IMR-90 (cell line): Measurements from ENCODE around the gene ANKFY1. TPM values are rescaled to one million over a fixed set of nuclear protein-coding genes. Genes with fewer than 3 reads are reported as not detected.

ENCODE experiments used
- ATAC-seq: fragments of 200-7000 bp; cut with Tn5 transposase; 2 replicates; pipeline ENCODE4 v1.9.1; 2020; ENCODE audit warnings: low read depth, mild to moderate bottlenecking, moderate library complexity
- BruUV-seq: library from RNA; stranded (reverse); fragments of 400-500 nt; replicated peaks from 2 replicates; lab custom pipeline; 2021; lab: Mats Ljungman, UMichigan
- CTCF ChIA-PET: fragments of 300-600 bp; formaldehyde crosslinking; extraction: SDS; loops from one replicate; lab custom pipeline; 2021; ENCODE audit warnings: antibody characterized with exemption; lab: Yijun Ruan, JAX
- POLR2A ChIA-PET: fragments of 300-600 bp; sonication (Branson Sonifier 250); formaldehyde crosslinking; loops from one replicate; lab custom pipeline; 2022; ENCODE audit warnings: antibody characterized with exemption; ENCODE audit not compliant: unreplicated experiment; lab: Charles Lee
- DNase-seq: peaks from one replicate; pipeline ENCODE4 v3.0.0; 2013
- H2AFZ ChIP-seq: replicated peaks from 2 replicates; pipeline ENCODE3; 2013; ENCODE audit warnings: low read length, mild to moderate bottlenecking; ENCODE audit not compliant: poor library complexity
- H2AK5ac ChIP-seq: 2 replicates; pipeline ENCODE4 v1.6.1; 2013; ENCODE audit warnings: low read depth, low read length, inconsistent platforms
- H2AK9ac ChIP-seq: replicated peaks from 2 replicates; pipeline ENCODE3; 2013; ENCODE audit warnings: mild to moderate bottlenecking, low read depth, low read length, moderate library complexity; ENCODE audit not compliant: poor library complexity
- H2BK120ac ChIP-seq: 2 replicates; pipeline ENCODE4 v1.6.1; 2013; ENCODE audit warnings: low read depth, low read length, inconsistent platforms
- H2BK15ac ChIP-seq: 3 replicates; pipeline ENCODE4 v1.6.1; 2013; ENCODE audit warnings: low read depth, low read length, inconsistent platforms
- H2BK20ac ChIP-seq: 2 replicates; pipeline ENCODE4 v1.6.1; 2013; ENCODE audit warnings: low read depth, mild to moderate bottlenecking, inconsistent platforms, low read length, moderate library complexity
- H2BK5ac ChIP-seq: 2 replicates; pipeline ENCODE4 v1.6.1; 2013; ENCODE audit warnings: mild to moderate bottlenecking, low read depth, low read length, inconsistent platforms; ENCODE audit not compliant: poor library complexity, severe bottlenecking
- H3K14ac ChIP-seq: replicated peaks from 2 replicates; pipeline ENCODE4 v1.6.1; 2013; ENCODE audit warnings: low read depth, low read length, inconsistent platforms
- H3K18ac ChIP-seq: 2 replicates; pipeline ENCODE4 v1.6.1; 2013; ENCODE audit warnings: low read depth, low read length, control low read depth
- H3K23ac ChIP-seq: 2 replicates; pipeline ENCODE4 v1.6.1; 2013; ENCODE audit warnings: low read depth, low read length, inconsistent platforms
- H3K27ac ChIP-seq: 2 replicates; pipeline ENCODE4 v1.5.1; 2013; ENCODE audit warnings: mild to moderate bottlenecking, control low read depth, low read length; ENCODE audit not compliant: insufficient read depth
- H3K27me3 ChIP-seq: 2 replicates; pipeline ENCODE4 v1.6.1; 2013; ENCODE audit warnings: low read length; ENCODE audit not compliant: control insufficient read depth, insufficient read depth
- H3K36me3 ChIP-seq: 2 replicates; pipeline ENCODE4 v1.6.1; 2013; ENCODE audit warnings: low read length, mixed read lengths; ENCODE audit not compliant: control insufficient read depth, insufficient read depth
- H3K4ac ChIP-seq: 2 replicates; pipeline ENCODE4 v1.6.1; 2013; ENCODE audit warnings: low read depth, low read length, inconsistent platforms
- H3K4me1 ChIP-seq: 2 replicates; pipeline ENCODE4 v1.6.1; 2013; ENCODE audit warnings: low read length, mixed read lengths; ENCODE audit not compliant: control insufficient read depth, insufficient read depth
- H3K4me2 ChIP-seq: 2 replicates; pipeline ENCODE4 v1.6.1; 2013; ENCODE audit warnings: low read depth, mild to moderate bottlenecking, control low read depth, low read length, moderate library complexity
- H3K4me3 ChIP-seq: 2 replicates; pipeline ENCODE4 v1.5.1; 2013; ENCODE audit warnings: low read depth, mild to moderate bottlenecking, control low read depth, low read length, moderate library complexity; ENCODE audit not compliant: insufficient read depth
- H3K56ac ChIP-seq: 2 replicates; pipeline ENCODE4 v1.6.1; 2013; ENCODE audit warnings: low read length, inconsistent platforms; ENCODE audit not compliant: insufficient read depth; ENCODE audit errors: extremely low read depth
- H3K79me1 ChIP-seq, 2 experiments: 2 replicates each; pipeline ENCODE4 v1.6.1; 2013; ENCODE audit warnings: low read length in 2 of 2, inconsistent platforms in 1 of 2, low read depth in 1 of 2
- H3K9ac ChIP-seq: 2 replicates; pipeline ENCODE4 v1.6.1; 2013; ENCODE audit warnings: low read depth, low read length, control low read depth
- H3K9me1 ChIP-seq: 2 replicates; pipeline ENCODE4 v1.6.1; 2013; ENCODE audit warnings: low read length, inconsistent platforms; ENCODE audit not compliant: insufficient read depth
- H3K9me3 ChIP-seq: 2 replicates; pipeline ENCODE4 v1.6.1; 2013; ENCODE audit warnings: low read length; ENCODE audit not compliant: control insufficient read depth, insufficient read depth
- H4K20me1 ChIP-seq: 2 replicates; pipeline ENCODE4 v1.6.1; 2013; ENCODE audit warnings: low read length, inconsistent platforms; ENCODE audit not compliant: insufficient read depth
- H4K5ac ChIP-seq: 2 replicates; pipeline ENCODE4 v1.6.1; 2013; ENCODE audit warnings: mild to moderate bottlenecking, low read depth, low read length, control low read depth
- H4K8ac ChIP-seq, 2 experiments: 2 replicates each; pipeline ENCODE4 v1.6.1; 2013; ENCODE audit warnings: low read depth in 2 of 2, low read length in 2 of 2, control low read depth in 1 of 2, inconsistent platforms in 1 of 2
- H4K91ac ChIP-seq: 2 replicates; pipeline ENCODE4 v1.6.1; 2013; ENCODE audit warnings: low read depth, low read length, inconsistent platforms; ENCODE audit not compliant: insufficient read depth
- BHLHE40 ChIP-seq: fragments of 150-350 bp; IDR thresholded peaks from 2 replicates; pipeline ENCODE4 v1.6.1; 2016; ENCODE audit warnings: mild to moderate bottlenecking, low read depth, low read length
- CEBPB ChIP-seq: IDR thresholded peaks from 2 replicates; pipeline ENCODE4 v1.6.1; 2012; ENCODE audit warnings: low read depth, low read length, improper control_type of control experiment
- RAD21 ChIP-seq: IDR thresholded peaks from 2 replicates; pipeline ENCODE4 v1.6.1; 2012; ENCODE audit warnings: low read length, improper control_type of control experiment
- WGBS, 2 experiments: methylation state at CpG; one replicate each; pipeline versions ENCODE4 v1.1.5 to v1.1.7; 2013; ENCODE audit warnings: missing lambda C conversion rate in 2 of 2; ENCODE audit not compliant: insufficient read length in 1 of 2; ENCODE audit errors: extremely low coverage in 2 of 2; 5-methylcytosine and 5-hydroxymethylcytosine counted together
- dilution Hi-C: fragments of 300-500 bp; cut with HindIII; formaldehyde crosslinking; loops from one replicate; pipeline ENCODE4 v1.14.3; 2018; ENCODE audit warnings: low sequenced_read_pairs; ENCODE audit not compliant: unreplicated experiment
- in situ Hi-C: fragments of 300-500 bp; cut with MboI; formaldehyde crosslinking; loops from 3 replicates; pipeline ENCODE4 v1.14.3; 2019; ENCODE audit warnings: low sequenced_read_pairs, inconsistent platforms, mixed read lengths
- intact Hi-C: fragments of 100-400 bp; cut with micrococcal nuclease; formaldehyde crosslinking; loops from 2 replicates; pipeline ENCODE4 v1.10.0; 2022
- polyA plus RNA-seq, 3 experiments: library from polyadenylated mRNA; depleted of rRNA; stranded (reverse); fragments of >200 nt; gene quantifications; 2 replicates each; pipeline ENCODE4 v1.2.3, GENCODE V29; 2012; ENCODE audit warnings: low replicate concordance in 1 of 3
- total RNA-seq: library from RNA; depleted of rRNA; stranded (reverse); fragments of >200 nt; gene quantifications from 2 replicates; pipeline ENCODE4 v1.2.3, GENCODE V29; 2012
- TF ChIP-seq, protein P1 (sequence below): fragments of 150-350 bp; IDR thresholded peaks from 2 replicates; pipeline ENCODE4 v1.6.1; 2017; ENCODE audit warnings: mild to moderate bottlenecking, antibody characterized with exemption, low read length, low read depth

ANKFY1 gene
- total and polyA plus RNA-seq, 2 of the 4 experiments (the other 2 are of a cell fraction): 32.3 to 48.9 TPM

DNA sequence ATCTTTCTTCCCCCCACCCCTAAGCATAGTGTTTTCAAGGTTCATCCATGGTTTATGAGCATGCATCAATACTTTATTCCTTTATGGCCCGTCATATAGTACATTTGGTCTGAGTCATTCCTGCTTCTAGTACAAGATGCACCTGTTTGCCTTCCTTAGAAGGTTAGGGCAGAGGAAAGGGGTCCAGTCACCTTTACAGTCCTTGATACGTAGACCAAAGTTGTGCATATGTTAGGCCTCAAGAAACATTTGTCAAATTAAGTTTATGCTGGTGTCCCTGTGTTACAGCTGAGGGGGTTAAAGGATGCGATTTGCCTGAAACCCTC, 119.4 kb downstream of the ANKFY1 start:
- no peaks in the 10 kb centered on the region for H3K9me3 ChIP-seq
- H3K9ac ChIP-seq: peak overlapping the region; percentile 95
- H3K23ac ChIP-seq: peak overlapping the region; percentile 79; the same call in 1 of the 2 replicates
- peak overlapping the region; percentile 94 for H2AK9ac ChIP-seq
- peaks cover 11% of the 10 kb centered on the region for H3K9me1 ChIP-seq
- H4K5ac ChIP-seq: peak overlapping the region; percentile 78
- in situ Hi-C loops (no loop called here), intact Hi-C loops (no loop called here), dilution Hi-C loops (no loop called here)
- peak overlapping the region; percentile 79; the same call in 1 of the 2 replicates for H4K91ac ChIP-seq
- DNase-seq: no peak
- no peaks in the 10 kb centered on the region for H3K27me3 ChIP-seq
- H3K36me3 ChIP-seq: no peaks in the 10 kb centered on the region
- peak overlapping the region; percentile 99 for H3K4me2 ChIP-seq
- H3K56ac ChIP-seq: peak overlapping the region; percentile 81; the same call in 1 of the 2 replicates
- no peak overlapping the region for H2BK120ac ChIP-seq
- H3K4me1 ChIP-seq: peaks cover 4% of the 10 kb centered on the region
- H3K18ac ChIP-seq: no peak overlapping the region; the same call in 1 of the 2 replicates
- H4K8ac ChIP-seq: peak overlapping the region; percentile 96 to 98; a peak in 3 of 4 replicates
- peak overlapping the region; percentile 87 for H3K4me3 ChIP-seq
- peak overlapping the region; percentile 74 for H2AK5ac ChIP-seq
- TF ChIP-seq RAD21: no peak
- no peak for TF ChIP-seq CEBPB
- TF ChIP-seq, protein P1, sequence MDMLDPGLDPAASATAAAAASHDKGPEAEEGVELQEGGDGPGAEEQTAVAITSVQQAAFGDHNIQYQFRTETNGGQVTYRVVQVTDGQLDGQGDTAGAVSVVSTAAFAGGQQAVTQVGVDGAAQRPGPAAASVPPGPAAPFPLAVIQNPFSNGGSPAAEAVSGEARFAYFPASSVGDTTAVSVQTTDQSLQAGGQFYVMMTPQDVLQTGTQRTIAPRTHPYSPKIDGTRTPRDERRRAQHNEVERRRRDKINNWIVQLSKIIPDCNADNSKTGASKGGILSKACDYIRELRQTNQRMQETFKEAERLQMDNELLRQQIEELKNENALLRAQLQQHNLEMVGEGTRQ: no peak
- no peak for TF ChIP-seq BHLHE40
- no peak overlapping the region for H2BK15ac ChIP-seq
- H2AFZ ChIP-seq: no peak overlapping the region
- H2BK20ac ChIP-seq: no peak overlapping the region; the same call in 1 of the 2 replicates
- BruUV-seq: no TSS peak
- peaks cover 12 to 46% of the 10 kb centered on the region in 2 experiments for H3K79me1 ChIP-seq
- peak overlapping the region; percentile 96 for H3K27ac ChIP-seq
- peak overlapping the region; percentile 91 for H3K14ac ChIP-seq
- ChIA-PET POLR2A (interaction anchor here (0.7 kb wide), 1 partner anchor 17 kb away, joined by 6 read pairs; no protein-coding TSS in a partner anchor), CTCF (no interaction called here)
- WGBS, 2 experiments: 60% methylated on average over 1 of the region's 3 CpGs; no CpG with 5 or more reads in 1 of the 2 experiments
- H4K20me1 ChIP-seq: peaks cover 13% of the 10 kb centered on the region; the same call in 1 of the 2 replicates
- peak overlapping the region; percentile 92 for H3K4ac ChIP-seq
- peak overlapping the region; percentile 66 for H2BK5ac ChIP-seq
- ATAC-seq: no peak
